Keratinocyte (primary cell): ENCODE results near the gene STON2. TPM values are rescaled to one million over a fixed set of nuclear protein-coding genes. Genes with fewer than 3 reads are reported as not detected.

Experiments
- DNase-seq: peaks from one replicate; pipeline ENCODE4 v3.0.0-alpha.2; 2011; ENCODE audit warnings: low read depth, missing footprints, low spot score
- FAIRE-seq: peaks from 2 replicates; lab custom pipeline; 2011; peaks lifted over from hg19 to GRCh38; lab: Jason Lieb, UNC
- H2AFZ ChIP-seq: 2 replicates; pipeline ENCODE4 v1.6.0; 2012; ENCODE audit warnings: low read length, control low read depth, inconsistent platforms; ENCODE audit not compliant: control insufficient read depth
- H3K27ac ChIP-seq: 2 replicates; pipeline ENCODE4 v1.5.1; 2011; ENCODE audit warnings: low read length; ENCODE audit not compliant: control insufficient read depth, insufficient read depth
- H3K27me3 ChIP-seq: 3 replicates; pipeline ENCODE4 v1.6.0; 2011; ENCODE audit warnings: low read length; ENCODE audit not compliant: control insufficient read depth, insufficient read depth; ENCODE audit errors: extremely low read depth
- H3K36me3 ChIP-seq, 2 experiments: 2 replicates in 1 of 2; 3 replicates in 1 of 2; pipeline ENCODE4 v1.5.1; 2011; ENCODE audit warnings: low read length in 2 of 2, mild to moderate bottlenecking in 1 of 2; ENCODE audit not compliant: control insufficient read depth in 2 of 2, insufficient read depth in 2 of 2; ENCODE audit errors: extremely low read depth in 1 of 2
- H3K4me1 ChIP-seq: 3 replicates; pipeline ENCODE4 v1.5.1; 2011; ENCODE audit warnings: low read length; ENCODE audit not compliant: control insufficient read depth, insufficient read depth; ENCODE audit errors: extremely low read depth
- H3K4me2 ChIP-seq: 3 replicates; pipeline ENCODE4 v1.6.0; 2011; ENCODE audit warnings: low read depth, low read length; ENCODE audit not compliant: control insufficient read depth, insufficient read depth; ENCODE audit errors: extremely low read depth
- H3K4me3 ChIP-seq, 3 experiments: fragments of 200-600 bp in 1 of 3; sonication (generic) in 1 of 3; 2 replicates in 2 of 3; 3 replicates in 1 of 3; pipeline ENCODE4 v1.5.1; 2011 to 2016; ENCODE audit warnings: low read length in 3 of 3, mild to moderate bottlenecking in 3 of 3, control low read depth in 2 of 3, inconsistent platforms in 1 of 3, low read depth in 1 of 3, mixed read lengths in 1 of 3, mixed run types in 1 of 3, moderate library complexity in 1 of 3; ENCODE audit not compliant: control insufficient read depth in 2 of 3, insufficient read depth in 2 of 3; ENCODE audit errors: extremely low read depth in 1 of 3
- H3K79me2 ChIP-seq: 2 replicates; pipeline ENCODE4 v1.6.0; 2012; ENCODE audit warnings: low read length; ENCODE audit not compliant: control insufficient read depth, insufficient read depth
- H3K9ac ChIP-seq: 3 replicates; pipeline ENCODE4 v1.6.0; 2011; ENCODE audit warnings: low read length; ENCODE audit not compliant: control insufficient read depth, insufficient read depth; ENCODE audit errors: extremely low read depth
- H3K9me1 ChIP-seq: 3 replicates; pipeline ENCODE4 v1.6.0; 2011; ENCODE audit warnings: low read length; ENCODE audit not compliant: control insufficient read depth, insufficient read depth; ENCODE audit errors: extremely low read depth
- H3K9me3 ChIP-seq: 2 replicates; pipeline ENCODE4 v1.5.1; 2012; ENCODE audit warnings: low read depth, low read length; ENCODE audit not compliant: control insufficient read depth
- H4K20me1 ChIP-seq: 3 replicates; pipeline ENCODE4 v1.6.0; 2011; ENCODE audit warnings: low read length; ENCODE audit not compliant: control insufficient read depth, insufficient read depth; ENCODE audit errors: extremely low read depth
- CTCF ChIP-seq, 3 experiments: IDR thresholded peaks in 1 of 3; conservative IDR thresholded peaks in 1 of 3; optimal IDR thresholded peaks in 1 of 3; 2 replicates in 2 of 3; 3 replicates in 1 of 3; pipeline versions ENCODE3 to v1.5.1; 2011; ENCODE audit warnings: low read length in 3 of 3, mild to moderate bottlenecking in 3 of 3, moderate library complexity in 2 of 3, control low read depth in 1 of 3, inconsistent platforms in 1 of 3; ENCODE audit not compliant: insufficient read depth in 2 of 3; ENCODE audit errors: extremely low read depth in 1 of 3
- EZH2 ChIP-seq: IDR thresholded peaks from one replicate; pipeline ENCODE4 v1.6.1; 2012; ENCODE audit warnings: inconsistent platforms, mild to moderate bottlenecking, low read length, moderate library complexity
- dilution Hi-C: fragments of 300-500 bp; cut with MboI; formaldehyde crosslinking; loops from one replicate; pipeline ENCODE4 v1.7.0; 2020; ENCODE audit warnings: low sequenced_read_pairs; ENCODE audit not compliant: extremely low pct_ligation_motif_present
- polyA plus RNA-seq, 5 experiments: library from polyadenylated mRNA; depleted of rRNA in 3 of 5; stranded (reverse) in 3 of 5; stranded (forward) in 1 of 5; unstranded in 1 of 5; fragments of >200 nt; gene quantifications; 1 replicate in 1 of 5; 2 replicates in 3 of 5; 3 replicates in 1 of 5; pipeline versions ENCODE4 v1.2.1 to v1.2.3, GENCODE V29; 2011 to 2012; ENCODE audit warnings: missing spikeins in 2 of 5, low read depth in 1 of 5, low replicate concordance in 1 of 5

Gene STON2
- polyA plus RNA-seq, 1 donor (not counting 4 experiments of a cell fraction or from before 2014, with no cell fraction given) = 82.3 TPM

- Histone ChIP-seq H3K27ac (no peak overlapping the region), H3K9me1 (peaks cover 5% of the 10 kb centered on the region), H3K9me3 (no peaks in the 10 kb centered on the region), H4K20me1 (peaks cover 2% of the 10 kb centered on the region), H3K27me3 (peaks cover 4% of the 10 kb centered on the region), H3K9ac (no peak overlapping the region), H3K4me1 (peaks cover 28% of the 10 kb centered on the region), H3K4me3 (no peak overlapping the region), H2AFZ (no peak overlapping the region), H3K79me2 (peaks cover 21% of the 10 kb centered on the region), H3K36me3 (no peaks in the 10 kb centered on the region), H3K4me2 (no peak overlapping the region)
- TF ChIP-seq EZH2 (no peak), CTCF (optimal IDR thresholded peaks at IDR 0.05 in 1 of 3, IDR thresholded peaks at IDR 0.05 in 1 of 3, conservative IDR thresholded peaks at IDR 0.05 in 1 of 3; ENCODE audit: extremely low read depth in 1 of 3, insufficient read depth in 2 of 3, low read length in 3 of 3) (no peak)
- DNase-seq = no peak
- dilution Hi-C loops = no loop called here
- peak; percentile 13 for FAIRE-seq
Measured at GRCh38 chr14:81433378-81433777, 33.3 kb upstream of the STON2 start.

- TF ChIP-seq CTCF (optimal IDR thresholded peaks at IDR 0.05 in 1 of 3, IDR thresholded peaks at IDR 0.05 in 1 of 3, conservative IDR thresholded peaks at IDR 0.05 in 1 of 3; ENCODE audit: extremely low read depth in 1 of 3, insufficient read depth in 2 of 3, low read length in 3 of 3) = no peak
- TF ChIP-seq EZH2 = no peak
- Histone ChIP-seq H3K4me1 (peaks cover 39% of the 10 kb centered on the region), H4K20me1 (peaks cover 2% of the 10 kb centered on the region), H3K27me3 (peaks cover 1% of the 10 kb centered on the region), H3K4me2 (peak overlapping the region; percentile 75), H3K9ac (no peak overlapping the region), H3K36me3 (no peaks in the 10 kb centered on the region), H3K9me3 (no peaks in the 10 kb centered on the region), H3K4me3 (no peak overlapping the region), H3K9me1 (peaks cover 5% of the 10 kb centered on the region), H3K79me2 (peaks cover 21% of the 10 kb centered on the region), H2AFZ (no peak overlapping the region), H3K27ac (peak overlapping the region; percentile 33)
- DNase-seq = no peak
- FAIRE-seq = peak; percentile 87
- dilution Hi-C loops = no loop called here
Measured at GRCh38 chr14:81432219-81432661, 32.1 kb upstream of the STON2 start.
